PC-3 (cell line): ENCODE results near the gene SMARCA4. TPM values are rescaled to one million over a fixed set of nuclear protein-coding genes. Genes with fewer than 3 reads are reported as not detected.

Source experiments
- ATAC-seq: fragments of 200-7000 bp; cut with Tn5 transposase; 2 replicates; pipeline ENCODE4 v1.9.1; 2020; ENCODE audit warnings: mild to moderate bottlenecking, moderate library complexity
- BruUV-seq: library from RNA; stranded (reverse); fragments of 400-500 nt; replicated peaks from 2 replicates; lab custom pipeline; 2021; lab: Mats Ljungman, UMichigan
- CTCF ChIA-PET: fragments of 300-600 bp; sonication (Branson Sonifier 250); formaldehyde crosslinking; loops from one replicate; lab custom pipeline; 2022; ENCODE audit warnings: antibody characterized with exemption; lab: Charles Lee
- POLR2A ChIA-PET: fragments of 300-600 bp; sonication (Branson Sonifier 250); formaldehyde crosslinking; loops from one replicate; lab custom pipeline; 2022; ENCODE audit warnings: antibody characterized with exemption; ENCODE audit not compliant: unreplicated experiment; lab: Charles Lee
- DNase-seq: peaks from one replicate; pipeline ENCODE4 v3.0.0-alpha.2; 2015
- H2AFZ ChIP-seq: fragments of 300-600 bp; sonication (generic); 2 replicates; pipeline ENCODE4 v1.6.0; 2016; ENCODE audit warnings: antibody characterized with exemption, low read length
- H3F3A ChIP-seq: fragments of 300-600 bp; sonication (generic); one replicate; pipeline ENCODE4 v1.6.0; 2017; ENCODE audit warnings: antibody characterized with exemption, low read length, control low read depth, mild to moderate bottlenecking; ENCODE audit not compliant: unreplicated experiment
- H3K27ac ChIP-seq: fragments of 300-600 bp; sonication (generic); 2 replicates; pipeline ENCODE4 v1.5.1; 2016; ENCODE audit warnings: mild to moderate bottlenecking, low read length
- H3K27me3 ChIP-seq: fragments of 300-600 bp; sonication (generic); 2 replicates; pipeline ENCODE4 v1.6.1; 2016; ENCODE audit warnings: low read length, mixed read lengths
- H3K36me3 ChIP-seq: fragments of 300-600 bp; sonication (generic); 2 replicates; pipeline ENCODE4 v1.6.1; 2016; ENCODE audit warnings: low read depth, mixed run types, low read length, mixed read lengths
- H3K4me1 ChIP-seq: fragments of 300-600 bp; sonication (generic); 2 replicates; pipeline ENCODE4 v1.5.1; 2016; ENCODE audit warnings: low read length; ENCODE audit not compliant: insufficient read depth
- H3K4me2 ChIP-seq: fragments of 300-600 bp; sonication (generic); 2 replicates; pipeline ENCODE4 v1.6.0; 2016; ENCODE audit warnings: low read length
- H3K4me3 ChIP-seq: fragments of 300-600 bp; sonication (generic); 2 replicates; pipeline ENCODE4 v1.5.1; 2016; ENCODE audit warnings: mild to moderate bottlenecking, low read length, mixed read lengths
- H3K79me2 ChIP-seq: fragments of 300-600 bp; sonication (generic); 2 replicates; pipeline ENCODE4 v1.6.1; 2017; ENCODE audit warnings: low read length, mixed read lengths
- H3K9ac ChIP-seq: fragments of 300-600 bp; sonication (generic); 2 replicates; pipeline ENCODE4 v1.6.0; 2016; ENCODE audit warnings: mild to moderate bottlenecking, low read length
- H3K9me2 ChIP-seq: fragments of 300-600 bp; sonication (generic); replicated peaks from 2 replicates; pipeline ENCODE4 v1.6.1; 2016; ENCODE audit warnings: mixed run types, low read length, mixed read lengths
- H3K9me3 ChIP-seq: fragments of 300-600 bp; sonication (generic); 2 replicates; pipeline ENCODE4 v1.6.1; 2016; ENCODE audit warnings: low read length, mixed read lengths
- H4K20me1 ChIP-seq: fragments of 300-600 bp; sonication (generic); 2 replicates; pipeline ENCODE4 v1.6.1; 2016; ENCODE audit warnings: low read length, mixed read lengths
- EZH2 ChIP-seq: fragments of 300-600 bp; sonication (generic); IDR thresholded peaks from one replicate; pipeline ENCODE4 v1.6.1; 2017; ENCODE audit warnings: antibody characterized with exemption, mild to moderate bottlenecking, low read length; ENCODE audit not compliant: unreplicated experiment
- EZH2phosphoT487 ChIP-seq: fragments of 300-600 bp; sonication (generic); IDR thresholded peaks from 2 replicates; pipeline ENCODE4 v1.6.1; 2018; ENCODE audit warnings: mild to moderate bottlenecking, antibody characterized with exemption, low read length, borderline replicate concordance
- intact Hi-C: fragments of 100-400 bp; cut with micrococcal nuclease; formaldehyde crosslinking; loops from 2 replicates; pipeline ENCODE4 v1.9.0; 2023
- total RNA-seq: library from RNA; depleted of rRNA; stranded (reverse); fragments of >200 nt; gene quantifications from 2 replicates; pipeline ENCODE4 v1.2.3, GENCODE V29; 2014
- TF ChIP-seq, protein P1 (sequence below): fragments of 300-600 bp; sonication (generic); conservative IDR thresholded peaks from 2 replicates; pipeline ENCODE4 v1.5.1; 2017; ENCODE audit warnings: antibody characterized with exemption, low read depth, mild to moderate bottlenecking, low read length

The SMARCA4 gene
- total RNA-seq, 1 experiment from 2014 or later, result 197 TPM

DNA sequence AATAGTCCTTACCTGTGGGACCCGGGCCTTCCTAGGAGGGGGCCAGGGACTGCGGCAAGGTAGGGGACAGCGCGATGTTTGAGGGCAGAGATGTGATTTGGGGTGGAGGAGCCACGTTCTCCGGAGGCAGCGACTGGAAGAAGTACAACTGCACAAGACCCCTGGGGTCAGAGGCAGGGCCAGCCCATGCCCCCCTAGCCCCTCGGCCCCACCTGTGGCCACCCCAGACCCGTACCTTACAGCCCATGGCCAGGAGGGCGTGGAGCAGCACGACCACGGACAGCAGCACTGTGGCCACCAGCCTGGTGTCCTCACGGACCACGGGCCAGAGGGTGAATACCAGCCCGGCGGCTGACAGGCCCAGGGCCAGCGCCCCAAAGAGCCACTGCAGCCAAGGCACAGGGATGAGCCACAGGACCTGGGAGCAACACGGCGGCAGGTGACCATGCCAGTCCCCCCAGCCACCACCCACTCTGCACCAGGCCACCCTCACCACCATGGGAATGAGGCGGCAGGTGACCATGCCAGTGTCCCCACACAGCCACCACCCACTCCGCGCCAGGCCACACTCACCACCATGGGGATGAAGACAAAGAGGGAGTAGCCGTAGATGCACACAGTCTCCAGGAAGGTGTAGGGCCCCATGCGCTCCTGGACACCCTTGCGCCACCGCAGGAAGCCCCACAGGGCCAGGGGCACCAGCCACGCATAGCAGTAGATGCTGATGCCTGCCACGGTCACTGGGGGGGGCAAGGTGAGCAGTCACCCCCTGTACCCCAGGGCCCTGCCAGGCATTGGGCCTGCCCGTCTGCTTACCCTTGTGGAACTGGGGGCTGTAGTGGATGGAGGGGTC is 37.3 kb upstream of the SMARCA4 start:
- ATAC-seq, result no peak

DNA sequence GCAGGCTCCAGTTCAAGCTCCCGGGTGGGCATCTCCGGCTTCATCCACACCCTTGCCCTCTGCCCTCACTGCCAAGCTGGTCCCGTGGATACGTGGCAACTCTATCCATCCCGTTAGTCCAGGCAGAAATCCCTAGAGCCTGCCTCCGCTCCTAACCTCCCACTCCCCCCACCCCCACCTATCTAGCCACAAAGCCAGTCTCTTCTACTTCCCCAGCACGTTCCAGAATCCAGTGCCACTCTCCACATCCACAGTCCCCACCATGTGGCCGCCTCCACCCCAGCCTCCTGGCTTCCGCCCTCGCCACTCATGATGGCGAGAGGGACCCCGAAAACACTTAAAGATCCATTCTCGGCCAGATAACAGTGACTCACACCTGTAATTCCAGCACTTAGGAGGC is 36.2 kb upstream of the SMARCA4 start:
- intact Hi-C loops, result no loop called here
- Histone ChIP-seq H3F3A (no peaks in the 10 kb centered on the region), H4K20me1 (peaks cover 4% of the 10 kb centered on the region; the same call in 1 of the 2 replicates), H2AFZ (no peak overlapping the region), H3K27me3 (no peaks in the 10 kb centered on the region), H3K9ac (no peak overlapping the region), H3K27ac (no peak overlapping the region), H3K4me1 (peaks cover 12% of the 10 kb centered on the region), H3K4me3 (no peak overlapping the region), H3K36me3 (peaks cover 22% of the 10 kb centered on the region; the same call in 1 of the 2 replicates), H3K4me2 (no peak overlapping the region), H3K9me2 (no peaks in the 10 kb centered on the region), H3K9me3 (no peaks in the 10 kb centered on the region), H3K79me2 (peaks cover 25% of the 10 kb centered on the region)
- CTCF ChIA-PET, result no interaction called here
- POLR2A ChIA-PET, result no interaction called here
- TF ChIP-seq, protein P1, sequence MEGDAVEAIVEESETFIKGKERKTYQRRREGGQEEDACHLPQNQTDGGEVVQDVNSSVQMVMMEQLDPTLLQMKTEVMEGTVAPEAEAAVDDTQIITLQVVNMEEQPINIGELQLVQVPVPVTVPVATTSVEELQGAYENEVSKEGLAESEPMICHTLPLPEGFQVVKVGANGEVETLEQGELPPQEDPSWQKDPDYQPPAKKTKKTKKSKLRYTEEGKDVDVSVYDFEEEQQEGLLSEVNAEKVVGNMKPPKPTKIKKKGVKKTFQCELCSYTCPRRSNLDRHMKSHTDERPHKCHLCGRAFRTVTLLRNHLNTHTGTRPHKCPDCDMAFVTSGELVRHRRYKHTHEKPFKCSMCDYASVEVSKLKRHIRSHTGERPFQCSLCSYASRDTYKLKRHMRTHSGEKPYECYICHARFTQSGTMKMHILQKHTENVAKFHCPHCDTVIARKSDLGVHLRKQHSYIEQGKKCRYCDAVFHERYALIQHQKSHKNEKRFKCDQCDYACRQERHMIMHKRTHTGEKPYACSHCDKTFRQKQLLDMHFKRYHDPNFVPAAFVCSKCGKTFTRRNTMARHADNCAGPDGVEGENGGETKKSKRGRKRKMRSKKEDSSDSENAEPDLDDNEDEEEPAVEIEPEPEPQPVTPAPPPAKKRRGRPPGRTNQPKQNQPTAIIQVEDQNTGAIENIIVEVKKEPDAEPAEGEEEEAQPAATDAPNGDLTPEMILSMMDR, result no peak
- ATAC-seq (no peak), DNase-seq (no peak)
- BruUV-seq, result no TSS peak

More for the DNA sequence above, 37.3 kb upstream of the SMARCA4 start:
- ChIA-PET POLR2A (no interaction called here), CTCF (no interaction called here)
- peaks cover 16% of the 10 kb centered on the region for H3K79me2 ChIP-seq
- DNase-seq, result no peak
- H3K4me2 ChIP-seq, result no peak overlapping the region
- no peak overlapping the region for H3K27ac ChIP-seq
- BruUV-seq, result no TSS peak
- no peaks in the 10 kb centered on the region for H3K9me2 ChIP-seq
- intact Hi-C loops, result no loop called here
- H3K9ac ChIP-seq, result no peak overlapping the region
- TF ChIP-seq EZH2phosphoT487 (no peak), EZH2 (no peak)
- TF ChIP-seq, protein P1, result no peak
- H3K9me3 ChIP-seq, result no peaks in the 10 kb centered on the region
- peaks cover 10% of the 10 kb centered on the region for H3K4me1 ChIP-seq
- no peak overlapping the region for H3K4me3 ChIP-seq
- H2AFZ ChIP-seq, result no peak overlapping the region
- H3F3A ChIP-seq, result no peaks in the 10 kb centered on the region
- no peaks in the 10 kb centered on the region for H3K27me3 ChIP-seq
- H4K20me1 ChIP-seq, result no peaks in the 10 kb centered on the region
- peaks cover 25% of the 10 kb centered on the region; the same call in 1 of the 2 replicates for H3K36me3 ChIP-seq
